HG03378 (cell line): ENCODE data around the gene CEBPB.
"Not testable (repeated sequence)": the region's sequence is repeated elsewhere in the genome, so short reads cannot be mapped to it uniquely, and the experiment has no call there.

ENCODE experiments used
- ATAC-seq: cut with Tn5 transposase; IDR thresholded peaks from one replicate; pipeline ENCODE4 v1.9.1; 2021; ENCODE audit warnings: mild to moderate bottlenecking, moderate library complexity; ENCODE audit not compliant: unreplicated experiment

The CEBPB gene

DNA sequence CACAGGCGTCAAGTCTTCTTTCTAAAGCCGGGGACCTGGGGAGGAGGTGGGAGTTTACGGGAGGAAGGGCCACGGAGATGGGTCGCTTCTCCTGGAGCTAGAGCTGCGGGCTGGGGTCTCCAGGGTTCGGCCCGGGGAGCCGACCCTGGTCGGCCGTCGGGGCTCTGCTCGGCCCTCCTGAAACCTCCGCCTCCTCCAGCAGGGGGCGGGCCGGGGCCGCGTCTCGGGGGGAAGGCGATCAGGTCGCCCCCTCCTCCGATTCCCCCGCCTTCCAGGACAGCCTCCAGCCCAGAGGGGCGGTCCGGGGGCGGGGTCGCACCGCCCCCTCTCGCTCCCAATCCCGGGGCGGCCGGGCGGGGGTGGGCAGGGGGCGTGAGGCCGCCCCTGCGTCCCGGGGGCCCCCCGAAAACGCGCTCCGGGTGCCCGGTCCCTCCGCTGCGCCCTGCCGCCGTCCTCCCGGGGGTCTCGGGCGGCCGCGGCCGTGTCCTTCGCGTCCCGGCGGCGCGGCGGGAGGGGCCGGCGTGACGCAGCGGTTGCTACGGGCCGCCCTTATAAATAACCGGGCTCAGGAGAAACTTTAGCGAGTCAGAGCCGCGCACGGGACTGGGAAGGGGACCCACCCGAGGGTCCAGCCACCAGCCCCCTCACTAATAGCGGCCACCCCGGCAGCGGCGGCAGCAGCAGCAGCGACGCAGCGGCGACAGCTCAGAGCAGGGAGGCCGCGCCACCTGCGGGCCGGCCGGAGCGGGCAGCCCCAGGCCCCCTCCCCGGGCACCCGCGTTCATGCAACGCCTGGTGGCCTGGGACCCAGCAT is at the start of gene CEBPB:
Gene CEBPB (plus strand): TSS at position 580 of the 814 bp plus-strand sequence. CDS start 204 bp downstream, at position 784.
- ATAC-seq, result no peak

DNA sequence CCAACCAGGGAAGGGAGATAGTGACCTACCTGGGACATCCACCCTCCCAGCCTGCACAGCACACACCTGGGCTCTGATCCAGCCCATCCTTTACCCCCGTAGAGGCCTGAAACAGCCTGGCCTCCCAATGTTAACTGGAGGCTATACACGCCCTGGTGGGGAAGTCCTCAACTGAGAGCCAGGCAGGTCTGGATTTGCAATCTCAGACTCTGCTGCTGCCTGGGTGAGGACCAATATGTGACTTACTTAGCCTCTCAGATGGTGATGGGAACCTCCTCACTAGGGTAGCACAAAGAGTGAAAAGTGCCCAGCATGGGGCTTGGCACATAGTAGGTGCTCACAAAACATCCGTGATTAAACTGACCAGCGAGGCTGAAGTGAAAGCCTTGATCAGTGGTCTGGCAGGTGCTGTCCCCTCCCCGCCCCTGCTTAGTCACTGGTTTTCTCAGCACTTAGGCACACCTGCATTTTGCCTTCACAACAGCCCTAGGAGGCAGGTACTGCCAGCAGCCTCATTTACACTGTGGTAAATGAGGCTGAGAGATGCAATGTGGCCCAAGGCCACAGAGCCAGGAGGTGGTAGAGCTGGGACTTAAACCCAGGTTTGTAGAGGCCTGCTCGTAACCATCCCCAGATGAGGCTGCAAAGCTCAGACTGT is 49.5 kb upstream of the CEBPB start:
- ATAC-seq, result no peak

DNA sequence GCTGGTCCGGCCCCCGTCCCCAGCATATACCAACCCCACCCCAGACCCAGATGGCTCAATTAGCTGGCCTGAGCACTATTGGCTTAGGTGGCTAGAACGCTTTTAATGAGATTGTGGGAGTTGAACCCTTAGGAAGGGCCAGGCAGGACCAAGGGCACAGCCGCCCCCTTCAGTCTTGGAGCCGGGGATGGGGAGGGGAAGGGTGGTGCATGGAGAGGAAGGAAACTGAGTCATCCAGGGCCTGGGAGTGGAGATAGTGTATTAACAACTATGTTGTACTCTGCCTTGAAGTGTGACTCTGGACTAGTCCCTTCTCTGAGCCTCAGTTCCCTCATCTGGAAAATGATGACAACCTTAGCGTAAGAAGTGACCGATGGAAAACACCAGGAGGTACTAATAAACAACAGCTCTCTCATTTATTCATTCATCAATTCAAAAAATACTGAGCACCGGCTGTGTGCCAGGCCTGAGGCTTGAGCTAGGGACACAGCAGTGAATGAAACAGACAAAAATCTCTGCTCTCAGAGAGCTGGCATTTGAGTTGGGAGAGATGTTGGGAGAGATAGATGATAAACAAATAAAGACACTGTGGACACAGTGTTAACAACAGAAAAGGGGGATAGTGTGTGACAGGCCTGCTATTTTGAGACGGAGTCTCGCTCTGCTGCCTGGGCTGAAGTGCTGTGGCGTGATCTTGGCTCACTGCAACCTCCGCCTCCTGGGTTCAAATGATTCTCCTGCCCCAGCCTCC is 48.6 kb upstream of the CEBPB start:
- no peak for ATAC-seq

DNA sequence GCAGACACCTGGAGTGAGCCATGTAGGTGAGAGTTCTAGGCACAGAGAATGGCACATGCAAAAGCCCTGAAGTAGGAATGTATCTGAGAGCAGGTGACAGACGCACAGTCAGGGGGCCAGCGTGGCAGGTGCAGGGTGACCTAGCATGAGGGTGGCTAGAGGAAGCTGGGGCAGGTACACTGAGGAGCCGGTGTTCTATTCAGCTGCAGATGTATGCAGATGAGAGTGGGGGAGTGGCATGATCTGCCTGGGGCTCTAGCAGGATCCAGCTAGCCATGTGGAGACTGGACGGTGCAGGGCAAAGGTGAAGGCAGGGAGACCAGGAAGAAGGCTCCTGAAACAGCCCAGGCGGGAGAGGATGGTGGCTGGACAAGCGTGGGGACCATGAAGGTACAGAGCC is 47.8 kb upstream of the CEBPB start:
- no peak for ATAC-seq

GRCh38 chr20:50144362-50144761 is 46.3 kb upstream of the CEBPB start:
- ATAC-seq, result no peak

DNA sequence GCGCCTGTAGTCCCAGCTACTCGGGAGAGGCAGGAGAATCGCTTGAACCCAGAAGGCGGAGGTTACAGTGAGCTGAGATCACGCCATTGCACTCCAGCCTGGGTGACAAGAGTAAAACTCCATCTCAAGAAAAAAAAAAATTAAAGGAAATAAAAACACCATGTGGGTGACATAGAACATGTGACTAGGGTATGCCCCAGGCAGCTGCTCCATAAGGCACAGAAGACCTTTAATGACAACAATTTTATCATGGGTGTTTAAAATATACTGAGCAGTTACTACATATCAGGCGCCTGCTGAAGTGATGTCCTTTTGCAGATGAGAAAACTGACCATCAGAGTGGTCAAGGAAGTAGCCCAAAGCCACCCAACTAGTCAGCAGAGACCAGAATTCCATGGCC is 45.1 kb upstream of the CEBPB start:
- no peak for ATAC-seq

- ATAC-seq, result no peak
These were observed 44.4 kb upstream of the CEBPB start for GRCh38 chr20:50146214-50146613.

GRCh38 chr20:50146732-50147662 is 43.6 kb upstream of the CEBPB start:
- ATAC-seq, result peak; percentile 66

DNA sequence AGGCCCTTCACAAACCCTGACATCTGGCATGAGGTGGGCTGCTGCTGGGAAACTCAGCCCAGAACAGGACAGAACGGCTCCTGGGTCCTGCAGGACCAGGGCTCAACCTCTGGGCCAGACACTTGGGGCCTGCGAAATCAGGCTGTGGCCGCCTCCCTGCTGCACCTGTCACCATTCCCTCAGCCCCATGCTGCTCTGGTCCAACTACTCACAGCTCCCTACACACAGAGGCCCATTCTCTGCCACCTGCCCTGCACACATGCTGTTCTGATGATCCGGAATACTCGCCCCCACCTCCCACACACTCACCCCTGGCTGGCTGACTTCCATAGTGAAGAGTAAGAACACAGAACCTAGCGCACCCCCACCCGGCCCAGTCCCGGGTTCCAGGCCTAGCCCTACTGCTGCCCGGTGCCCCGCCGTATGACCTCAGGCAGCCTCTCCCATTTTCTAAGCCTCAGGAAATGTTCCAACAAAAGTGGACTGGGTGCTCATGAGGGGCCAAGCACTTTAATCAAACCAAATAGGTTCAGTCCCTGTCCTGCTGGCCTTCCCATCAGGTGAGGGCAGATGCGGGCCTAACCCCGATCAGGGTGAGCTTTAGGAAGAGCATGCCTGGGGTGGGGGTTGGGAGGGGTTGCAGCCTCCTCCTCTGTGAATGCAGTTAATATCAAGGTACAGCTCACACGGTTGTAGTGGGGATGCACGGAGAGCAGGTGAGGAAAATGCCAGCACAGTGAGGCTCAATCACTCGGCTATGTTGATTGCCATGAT is 41.0 kb upstream of the CEBPB start:
- ATAC-seq, result no peak

- ATAC-seq, result no peak
These were observed 39.4 kb upstream of the CEBPB start for GRCh38 chr20:50151034-50151743.

- no peak for ATAC-seq
These were observed 38.1 kb upstream of the CEBPB start for GRCh38 chr20:50152394-50153152.

DNA sequence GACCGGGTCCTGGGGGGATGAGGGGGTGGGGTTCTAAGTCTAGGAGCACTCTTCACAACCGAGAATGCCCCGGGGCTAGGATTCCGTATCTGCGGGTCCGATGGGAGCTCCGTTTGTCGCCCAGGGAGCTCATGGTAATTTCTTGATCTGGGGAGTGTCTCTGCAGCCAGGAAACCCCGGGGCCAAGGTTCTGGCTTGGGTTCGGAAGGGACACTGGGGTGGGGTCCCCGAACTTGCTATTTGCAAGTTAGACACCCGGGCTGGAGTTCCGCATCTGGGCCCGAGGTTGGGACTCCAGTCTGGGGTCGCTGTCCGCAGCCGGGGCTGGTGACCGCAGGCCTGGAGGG is 37.5 kb upstream of the CEBPB start:
- peak; percentile 5 for ATAC-seq

- peak; percentile 65 for ATAC-seq
These were observed 36.9 kb upstream of the CEBPB start, which contains the start of gene PEDS1 for GRCh38 chr20:50153500-50154377. Gene PEDS1 (minus strand): TSS chr20:50153723. CDS start chr20:50153637, 86 bp downstream.

- not testable (repeated sequence) for ATAC-seq
These were observed 29.1 kb upstream of the CEBPB start for GRCh38 chr20:50161494-50161893.

DNA sequence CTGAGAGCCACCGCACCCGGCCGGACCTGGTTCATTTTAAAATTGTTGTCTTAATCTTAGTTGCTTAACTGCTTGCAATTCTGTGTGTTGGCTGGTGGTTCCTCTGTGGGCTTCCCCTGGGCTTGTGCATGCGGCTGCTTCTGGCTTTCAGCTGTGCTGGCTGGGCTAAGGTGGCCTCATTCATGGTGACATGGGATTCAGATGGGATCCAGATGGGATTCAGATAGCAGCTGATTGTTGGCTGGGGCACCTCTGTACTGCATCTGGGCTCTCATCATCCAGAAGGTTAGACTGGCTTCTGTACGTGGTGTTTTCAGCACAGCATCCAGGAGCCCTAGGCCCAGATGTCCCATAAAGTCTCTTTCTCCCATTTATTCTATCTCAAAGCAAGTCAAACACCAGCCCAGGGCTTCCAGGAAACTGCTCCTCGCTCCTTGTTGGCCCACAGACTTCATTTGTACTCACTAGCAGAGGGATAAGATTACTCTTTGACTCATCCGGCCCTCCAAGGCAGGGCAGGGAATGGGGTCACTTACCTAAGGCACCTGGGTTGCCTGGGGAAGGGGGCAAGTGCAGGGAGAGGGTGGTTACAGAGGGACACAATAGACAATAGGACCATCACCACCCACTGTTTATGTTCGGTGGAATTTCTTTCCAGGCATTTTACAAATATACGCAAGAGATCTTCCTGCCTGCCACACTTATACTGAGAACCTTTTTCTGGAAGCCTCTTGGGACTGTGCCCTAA is 26.9 kb upstream of the CEBPB start:
- ATAC-seq, result no peak

DNA sequence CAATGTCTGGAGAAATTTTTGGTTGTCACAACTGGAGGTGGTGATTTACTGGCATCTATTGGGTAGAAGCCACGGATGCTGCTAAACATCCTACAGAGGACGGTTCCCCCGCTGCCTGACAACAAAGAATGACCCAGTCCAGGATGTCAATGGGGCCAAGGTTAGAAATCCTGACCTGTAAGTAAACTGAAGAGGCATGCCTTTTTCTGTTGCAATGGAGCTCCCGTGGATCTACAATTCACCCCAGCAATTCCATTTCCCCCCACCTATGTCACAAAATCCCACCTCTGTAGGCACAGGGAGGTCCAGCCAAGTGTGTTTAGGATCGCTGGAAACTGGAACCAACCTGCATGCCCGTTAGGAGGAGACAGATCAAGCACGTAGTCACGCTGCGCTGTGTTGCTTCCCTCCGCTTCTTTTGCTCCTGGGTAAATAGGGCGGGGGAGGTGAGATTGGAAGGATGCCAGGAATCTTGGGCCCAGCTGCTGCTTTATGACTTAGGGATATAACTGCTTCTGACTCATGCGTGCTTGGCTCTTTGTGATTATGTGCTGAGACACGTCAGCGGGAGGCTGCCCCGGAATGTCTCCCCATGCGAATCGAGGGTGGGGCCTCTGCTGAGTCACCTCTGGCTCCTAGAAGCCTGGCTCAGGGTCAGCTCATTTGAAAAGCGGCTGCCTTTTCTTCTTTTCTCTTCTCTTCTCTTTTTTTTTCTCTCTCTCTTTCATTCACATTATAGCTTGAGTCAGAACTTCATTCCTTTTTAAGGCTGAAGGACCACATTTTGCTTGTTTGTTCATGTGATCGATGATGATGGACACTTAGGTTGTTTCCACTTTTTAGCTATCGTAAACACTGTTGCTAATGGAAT is 24.7 kb upstream of the CEBPB start:
- peak; percentile 89 for ATAC-seq
